Neutrophil (primary cell): ENCODE measurements around the gene TMEM131.

Experiments used
- H3K27ac ChIP-seq: fragments of 200-600 bp; sonication (generic); 2 replicates; pipeline ENCODE4 v1.5.1; 2016; ENCODE audit warnings: mild to moderate bottlenecking, moderate library complexity
- H3K27me3 ChIP-seq: fragments of 200-600 bp; sonication (generic); 2 replicates; pipeline ENCODE4 v1.6.0; 2016; ENCODE audit warnings: mild to moderate bottlenecking
- H3K36me3 ChIP-seq: fragments of 200-600 bp; sonication (generic); 2 replicates; pipeline ENCODE4 v1.5.1; 2017
- H3K4me1 ChIP-seq, 2 experiments: fragments of 200-600 bp in 1 of 2; sonication (generic) in 1 of 2; 1 replicate in 1 of 2; 2 replicates in 1 of 2; pipeline versions ENCODE4 v1.5.1 to v1.6.1; 2013 to 2016; ENCODE audit warnings: low read depth in 1 of 2, low read length in 1 of 2, mild to moderate bottlenecking in 1 of 2, moderate library complexity in 1 of 2; ENCODE audit not compliant: control insufficient read depth in 1 of 2, insufficient read depth in 1 of 2
- H3K4me3 ChIP-seq, 2 experiments: fragments of 200-600 bp in 1 of 2; sonication (generic) in 1 of 2; 1 replicate in 1 of 2; 2 replicates in 1 of 2; pipeline ENCODE4 v1.5.1; 2013 to 2016; ENCODE audit warnings: low read depth in 1 of 2, low read length in 1 of 2, mild to moderate bottlenecking in 1 of 2, moderate library complexity in 1 of 2
- H3K9me3 ChIP-seq: fragments of 200-600 bp; sonication (generic); 2 replicates; pipeline ENCODE4 v1.5.1; 2016
- TF ChIP-seq, protein P1 (sequence below): fragments of 200-600 bp; sonication (generic); IDR thresholded peaks from 2 replicates; pipeline ENCODE4 v1.5.1; 2016; ENCODE audit warnings: antibody characterized with exemption

The TMEM131 gene

GRCh38 chr2:97745474-97746174, 250.1 kb downstream of the TMEM131 start:
- Histone ChIP-seq H3K9me3 (no peaks in the 10 kb centered on the region), H3K27ac (no peak overlapping the region), H3K27me3 (no peaks in the 10 kb centered on the region), H3K4me3 (no peak overlapping the region), H3K4me1 (peaks cover 2 to 5% of the 10 kb centered on the region in 2 experiments), H3K36me3 (peaks cover 16% of the 10 kb centered on the region)
- TF ChIP-seq, protein P1, sequence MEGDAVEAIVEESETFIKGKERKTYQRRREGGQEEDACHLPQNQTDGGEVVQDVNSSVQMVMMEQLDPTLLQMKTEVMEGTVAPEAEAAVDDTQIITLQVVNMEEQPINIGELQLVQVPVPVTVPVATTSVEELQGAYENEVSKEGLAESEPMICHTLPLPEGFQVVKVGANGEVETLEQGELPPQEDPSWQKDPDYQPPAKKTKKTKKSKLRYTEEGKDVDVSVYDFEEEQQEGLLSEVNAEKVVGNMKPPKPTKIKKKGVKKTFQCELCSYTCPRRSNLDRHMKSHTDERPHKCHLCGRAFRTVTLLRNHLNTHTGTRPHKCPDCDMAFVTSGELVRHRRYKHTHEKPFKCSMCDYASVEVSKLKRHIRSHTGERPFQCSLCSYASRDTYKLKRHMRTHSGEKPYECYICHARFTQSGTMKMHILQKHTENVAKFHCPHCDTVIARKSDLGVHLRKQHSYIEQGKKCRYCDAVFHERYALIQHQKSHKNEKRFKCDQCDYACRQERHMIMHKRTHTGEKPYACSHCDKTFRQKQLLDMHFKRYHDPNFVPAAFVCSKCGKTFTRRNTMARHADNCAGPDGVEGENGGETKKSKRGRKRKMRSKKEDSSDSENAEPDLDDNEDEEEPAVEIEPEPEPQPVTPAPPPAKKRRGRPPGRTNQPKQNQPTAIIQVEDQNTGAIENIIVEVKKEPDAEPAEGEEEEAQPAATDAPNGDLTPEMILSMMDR, result no peak

DNA sequence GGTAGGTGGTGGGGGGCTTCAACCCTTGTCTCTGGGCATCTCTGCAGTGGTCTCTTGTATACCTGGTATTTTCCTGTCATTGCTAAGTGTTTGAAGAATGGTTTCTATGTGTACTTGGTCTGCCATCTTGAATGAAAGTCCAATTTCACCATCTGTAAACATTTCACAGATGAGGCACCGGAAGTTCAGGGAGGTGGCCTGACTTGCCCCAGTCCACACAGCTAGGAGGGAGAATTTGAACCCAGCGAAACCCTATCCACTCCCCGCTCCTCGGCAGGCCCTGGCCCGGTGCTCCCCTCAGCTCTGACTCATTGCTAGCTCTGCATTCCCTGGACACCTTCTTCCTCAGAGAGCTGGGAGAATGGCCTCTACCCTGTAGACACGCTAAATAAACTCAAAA, 251.8 kb downstream of the TMEM131 start:
- H3K36me3 ChIP-seq, result peaks cover 10% of the 10 kb centered on the region
- H3K4me1 ChIP-seq, result peaks cover 3 to 5% of the 10 kb centered on the region in 2 experiments
- no peaks in the 10 kb centered on the region for H3K9me3 ChIP-seq
- no peak overlapping the region for H3K27ac ChIP-seq
- no peaks in the 10 kb centered on the region for H3K27me3 ChIP-seq
- no peak overlapping the region for H3K4me3 ChIP-seq
- TF ChIP-seq, protein P1, result no peak

GRCh38 chr2:97742381-97742847, 253.3 kb downstream of the TMEM131 start:
- H3K9me3 ChIP-seq, result no peaks in the 10 kb centered on the region
- no peak overlapping the region for H3K27ac ChIP-seq
- peaks cover 0 to 3% of the 10 kb centered on the region in 2 experiments for H3K4me1 ChIP-seq
- TF ChIP-seq, protein P1, result no peak
- H3K36me3 ChIP-seq, result peaks cover 10% of the 10 kb centered on the region
- H3K4me3 ChIP-seq, result no peak overlapping the region
- no peaks in the 10 kb centered on the region for H3K27me3 ChIP-seq

DNA sequence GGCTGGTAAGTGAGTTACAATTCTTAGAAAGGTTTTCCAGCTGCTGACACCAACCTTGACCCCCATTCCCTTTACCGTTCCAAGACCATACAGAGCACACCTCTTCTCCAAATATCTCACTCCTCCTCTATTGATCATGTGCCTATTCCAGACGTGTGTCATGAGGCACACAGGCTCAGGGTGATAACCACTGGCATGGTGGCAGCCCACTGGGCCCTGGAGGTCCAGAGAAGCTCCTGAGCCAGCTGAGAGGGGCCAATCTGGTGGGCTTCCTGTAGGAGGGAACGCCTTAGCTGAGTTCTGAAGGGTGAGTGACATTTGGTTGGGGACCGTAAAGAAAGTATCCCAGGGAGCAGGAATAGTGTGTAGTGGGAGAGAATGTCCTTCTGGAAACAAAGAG, 254.1 kb downstream of the TMEM131 start:
- Histone ChIP-seq H3K27ac (no peak overlapping the region), H3K9me3 (no peaks in the 10 kb centered on the region), H3K36me3 (peaks cover 10% of the 10 kb centered on the region), H3K4me3 (no peak overlapping the region), H3K4me1 (peaks cover 0 to 3% of the 10 kb centered on the region in 2 experiments), H3K27me3 (no peaks in the 10 kb centered on the region)
- TF ChIP-seq, protein P1, result no peak

GRCh38 chr2:97741251-97741650, 254.5 kb downstream of the TMEM131 start:
- H3K36me3 ChIP-seq, result peaks cover 10% of the 10 kb centered on the region
- H3K4me1 ChIP-seq, result peaks cover 0 to 3% of the 10 kb centered on the region in 2 experiments
- H3K4me3 ChIP-seq, result no peak overlapping the region
- TF ChIP-seq, protein P1, result no peak
- no peaks in the 10 kb centered on the region for H3K27me3 ChIP-seq
- no peaks in the 10 kb centered on the region for H3K9me3 ChIP-seq
- H3K27ac ChIP-seq, result no peak overlapping the region
